ENCODE data around the gene NPIPA7.
"Not testable (repeated sequence)": the region's sequence is repeated elsewhere in the genome, so short reads cannot be mapped to it uniquely, and the experiment has no call there.

The NPIPA7 gene

GRCh38 chr16:16378840-16379239 lies at the start of gene NPIPA7:
Gene NPIPA7 (plus strand): TSS chr16:16379140. CDS start chr16:16379245, 105 bp downstream.
- H3K9ac ChIP-seq (ENCODE audit: low read length); H3K4me1 ChIP-seq (ENCODE audit: control insufficient read depth, insufficient read depth, low read length); H3K36me3 ChIP-seq (ENCODE audit: control insufficient read depth, insufficient read depth, low read length); H3K9me3 ChIP-seq (ENCODE audit: control insufficient read depth, low read length); H3K4me3 ChIP-seq (ENCODE audit: low read length); H3K27me3 ChIP-seq (ENCODE audit: control insufficient read depth, insufficient read depth, low read length): not testable (repeated sequence)

- not testable (repeated sequence) for H3K36me3 ChIP-seq (ENCODE audit: control insufficient read depth, insufficient read depth, low read length); H3K27me3 ChIP-seq (ENCODE audit: control insufficient read depth, insufficient read depth, low read length); H3K4me1 ChIP-seq (ENCODE audit: control insufficient read depth, insufficient read depth, low read length)
These were observed 47.5 kb upstream of the NPIPA7 start for GRCh38 chr16:16331466-16331865.

GRCh38 chr16:16357556-16357955 lies 21.4 kb upstream of the NPIPA7 start:
- not testable (repeated sequence) for H3K9ac ChIP-seq (ENCODE audit: low read length); H3K4me1 ChIP-seq (ENCODE audit: control insufficient read depth, insufficient read depth, low read length); H3K9me3 ChIP-seq (ENCODE audit: control insufficient read depth, low read length); H3K27me3 ChIP-seq (ENCODE audit: control insufficient read depth, insufficient read depth, low read length); H3K4me3 ChIP-seq (ENCODE audit: low read length); H3K36me3 ChIP-seq (ENCODE audit: control insufficient read depth, insufficient read depth, low read length)

More at GRCh38 chr16:16331466-16331865, 47.5 kb upstream of the NPIPA7 start:
- not testable (repeated sequence) for H3K4me3 ChIP-seq (ENCODE audit: low read length); H3K9ac ChIP-seq (ENCODE audit: low read length); H3K9me3 ChIP-seq (ENCODE audit: control insufficient read depth, low read length)

GRCh38 chr16:16358539-16359240 lies 20.2 kb upstream of the NPIPA7 start:
- not testable (repeated sequence) for H3K9ac ChIP-seq (ENCODE audit: low read length); H3K9me3 ChIP-seq (ENCODE audit: control insufficient read depth, low read length); H3K36me3 ChIP-seq (ENCODE audit: control insufficient read depth, insufficient read depth, low read length); H3K4me3 ChIP-seq (ENCODE audit: low read length); H3K4me1 ChIP-seq (ENCODE audit: control insufficient read depth, insufficient read depth, low read length); H3K27me3 ChIP-seq (ENCODE audit: control insufficient read depth, insufficient read depth, low read length)

- H3K4me3 ChIP-seq (ENCODE audit: low read length): not testable (repeated sequence)
These were observed 15.3 kb upstream of the NPIPA7 start for GRCh38 chr16:16363595-16363994.

GRCh38 chr16:16364100-16364499 lies 14.8 kb upstream of the NPIPA7 start:
- not testable (repeated sequence) for H3K9me3 ChIP-seq (ENCODE audit: control insufficient read depth, low read length); H3K36me3 ChIP-seq (ENCODE audit: control insufficient read depth, insufficient read depth, low read length); H3K27me3 ChIP-seq (ENCODE audit: control insufficient read depth, insufficient read depth, low read length); H3K9ac ChIP-seq (ENCODE audit: low read length); H3K4me1 ChIP-seq (ENCODE audit: control insufficient read depth, insufficient read depth, low read length); H3K4me3 ChIP-seq (ENCODE audit: low read length)

More at GRCh38 chr16:16363595-16363994, 15.3 kb upstream of the NPIPA7 start:
- H3K4me1 ChIP-seq (ENCODE audit: control insufficient read depth, insufficient read depth, low read length); H3K9me3 ChIP-seq (ENCODE audit: control insufficient read depth, low read length); H3K27me3 ChIP-seq (ENCODE audit: control insufficient read depth, insufficient read depth, low read length); H3K36me3 ChIP-seq (ENCODE audit: control insufficient read depth, insufficient read depth, low read length); H3K9ac ChIP-seq (ENCODE audit: low read length): not testable (repeated sequence)

GRCh38 chr16:16364701-16365100 lies 14.2 kb upstream of the NPIPA7 start:
- not testable (repeated sequence) for H3K36me3 ChIP-seq (ENCODE audit: control insufficient read depth, insufficient read depth, low read length); H3K9ac ChIP-seq (ENCODE audit: low read length); H3K27me3 ChIP-seq (ENCODE audit: control insufficient read depth, insufficient read depth, low read length); H3K9me3 ChIP-seq (ENCODE audit: control insufficient read depth, low read length); H3K4me1 ChIP-seq (ENCODE audit: control insufficient read depth, insufficient read depth, low read length); H3K4me3 ChIP-seq (ENCODE audit: low read length)

- H3K4me1 ChIP-seq (ENCODE audit: control insufficient read depth, insufficient read depth, low read length); H3K4me3 ChIP-seq (ENCODE audit: low read length); H3K36me3 ChIP-seq (ENCODE audit: control insufficient read depth, insufficient read depth, low read length); H3K9ac ChIP-seq (ENCODE audit: low read length); H3K9me3 ChIP-seq (ENCODE audit: control insufficient read depth, low read length); H3K27me3 ChIP-seq (ENCODE audit: control insufficient read depth, insufficient read depth, low read length): not testable (repeated sequence)
These were observed 13.6 kb upstream of the NPIPA7 start for GRCh38 chr16:16365319-16365718.

- H3K4me1 ChIP-seq (ENCODE audit: control insufficient read depth, insufficient read depth, low read length); H3K9ac ChIP-seq (ENCODE audit: low read length); H3K36me3 ChIP-seq (ENCODE audit: control insufficient read depth, insufficient read depth, low read length); H3K27me3 ChIP-seq (ENCODE audit: control insufficient read depth, insufficient read depth, low read length); H3K4me3 ChIP-seq (ENCODE audit: low read length); H3K9me3 ChIP-seq (ENCODE audit: control insufficient read depth, low read length): not testable (repeated sequence)
These were observed 13.1 kb upstream of the NPIPA7 start for GRCh38 chr16:16365851-16366250.

- not testable (repeated sequence) for H3K27me3 ChIP-seq (ENCODE audit: control insufficient read depth, insufficient read depth, low read length); H3K36me3 ChIP-seq (ENCODE audit: control insufficient read depth, insufficient read depth, low read length); H3K9ac ChIP-seq (ENCODE audit: low read length); H3K4me1 ChIP-seq (ENCODE audit: control insufficient read depth, insufficient read depth, low read length); H3K9me3 ChIP-seq (ENCODE audit: control insufficient read depth, low read length); H3K4me3 ChIP-seq (ENCODE audit: low read length)
These were observed 12.2 kb upstream of the NPIPA7 start for GRCh38 chr16:16366552-16367284.

GRCh38 chr16:16367285-16367628 lies 11.7 kb upstream of the NPIPA7 start:
- not testable (repeated sequence) for H3K4me1 ChIP-seq (ENCODE audit: control insufficient read depth, insufficient read depth, low read length); H3K4me3 ChIP-seq (ENCODE audit: low read length)

GRCh38 chr16:16369081-16369856 lies 9.7 kb upstream of the NPIPA7 start:
- not testable (repeated sequence) for H3K36me3 ChIP-seq (ENCODE audit: control insufficient read depth, insufficient read depth, low read length)

More at GRCh38 chr16:16367285-16367628, 11.7 kb upstream of the NPIPA7 start:
- H3K9me3 ChIP-seq (ENCODE audit: control insufficient read depth, low read length); H3K9ac ChIP-seq (ENCODE audit: low read length); H3K27me3 ChIP-seq (ENCODE audit: control insufficient read depth, insufficient read depth, low read length); H3K36me3 ChIP-seq (ENCODE audit: control insufficient read depth, insufficient read depth, low read length): not testable (repeated sequence)

More at GRCh38 chr16:16369081-16369856, 9.7 kb upstream of the NPIPA7 start:
- H3K27me3 ChIP-seq (ENCODE audit: control insufficient read depth, insufficient read depth, low read length); H3K4me3 ChIP-seq (ENCODE audit: low read length); H3K9ac ChIP-seq (ENCODE audit: low read length); H3K9me3 ChIP-seq (ENCODE audit: control insufficient read depth, low read length); H3K4me1 ChIP-seq (ENCODE audit: control insufficient read depth, insufficient read depth, low read length): not testable (repeated sequence)
